ENCODE data around the gene INPP5A. TPM values are rescaled to one million over a fixed set of nuclear protein-coding genes. Genes with fewer than 3 reads are reported as not detected.

INPP5A gene
- total RNA-seq, 2 experiments from 2014 or later: 9.9 TPM

GRCh38 chr10:132826524-132827422, 289.2 kb downstream of the INPP5A start:
- ATAC-seq (no peak), DNase-seq (no peak)
- Mint-ChIP-seq H3K4me3 (no peak overlapping the region), H3K36me3 (ENCODE audit: low read depth) (peaks cover 3% of the 10 kb centered on the region), H3K27ac (no peak overlapping the region), H3K27me3 (ENCODE audit: low read depth) (no peaks in the 10 kb centered on the region), H3K4me1 (ENCODE audit: low read depth) (no peaks in the 10 kb centered on the region), H3K9me3 (ENCODE audit: insufficient read depth) (peaks cover 8% of the 10 kb centered on the region)
- ChIA-PET POLR2A (no interaction called here), CTCF (no interaction called here)

GRCh38 chr10:132827423-132827789, 289.8 kb downstream of the INPP5A start:
- DNase-seq (no peak), ATAC-seq (no peak)
- Mint-ChIP-seq H3K27ac (no peak overlapping the region), H3K9me3 (ENCODE audit: insufficient read depth) (peaks cover 8% of the 10 kb centered on the region), H3K4me3 (no peak overlapping the region), H3K27me3 (ENCODE audit: low read depth) (no peaks in the 10 kb centered on the region), H3K36me3 (ENCODE audit: low read depth) (peaks cover 3% of the 10 kb centered on the region), H3K4me1 (ENCODE audit: low read depth) (no peaks in the 10 kb centered on the region)
- ChIA-PET POLR2A (no interaction called here), CTCF (no interaction called here)

- Mint-ChIP-seq H3K9me3 (ENCODE audit: insufficient read depth) (peaks cover 8% of the 10 kb centered on the region), H3K4me1 (ENCODE audit: low read depth) (no peaks in the 10 kb centered on the region), H3K4me3 (no peak overlapping the region), H3K36me3 (ENCODE audit: low read depth) (peaks cover 3% of the 10 kb centered on the region), H3K27ac (no peak overlapping the region), H3K27me3 (ENCODE audit: low read depth) (no peaks in the 10 kb centered on the region)
- DNase-seq: no peak
- POLR2A ChIA-PET: no interaction called here
- CTCF ChIA-PET: no interaction called here
- no peak for ATAC-seq
Observed at GRCh38 chr10:132827861-132828539, 290.4 kb downstream of the INPP5A start.

GRCh38 chr10:132828681-132829080, 291.1 kb downstream of the INPP5A start:
- POLR2A ChIA-PET: no interaction called here
- H3K9me3 Mint-ChIP-seq (ENCODE audit: insufficient read depth): peaks cover 8% of the 10 kb centered on the region
- CTCF ChIA-PET: no interaction called here
- H3K36me3 Mint-ChIP-seq (ENCODE audit: low read depth): peaks cover 3% of the 10 kb centered on the region
- no peaks in the 10 kb centered on the region for H3K4me1 Mint-ChIP-seq (ENCODE audit: low read depth)
- H3K27me3 Mint-ChIP-seq (ENCODE audit: low read depth): no peaks in the 10 kb centered on the region
- DNase-seq: no peak
- ATAC-seq: no peak
- no peak overlapping the region for H3K4me3 Mint-ChIP-seq
- no peak overlapping the region for H3K27ac Mint-ChIP-seq

- H3K9me3 Mint-ChIP-seq (ENCODE audit: insufficient read depth): peaks cover 8% of the 10 kb centered on the region
- H3K27ac Mint-ChIP-seq: no peak overlapping the region
- H3K27me3 Mint-ChIP-seq (ENCODE audit: low read depth): no peaks in the 10 kb centered on the region
- POLR2A ChIA-PET: no interaction called here
- ATAC-seq (no peak), DNase-seq (no peak)
- CTCF ChIA-PET: no interaction called here
- H3K4me1 Mint-ChIP-seq (ENCODE audit: low read depth): no peaks in the 10 kb centered on the region
- H3K36me3 Mint-ChIP-seq (ENCODE audit: low read depth): peaks cover 3% of the 10 kb centered on the region
- H3K4me3 Mint-ChIP-seq: no peak overlapping the region
Observed at GRCh38 chr10:132829403-132829802, 291.8 kb downstream of the INPP5A start.

GRCh38 chr10:132832186-132832969, 294.8 kb downstream of the INPP5A start:
- no peaks in the 10 kb centered on the region for H3K36me3 Mint-ChIP-seq (ENCODE audit: low read depth)
- no peaks in the 10 kb centered on the region for H3K4me1 Mint-ChIP-seq (ENCODE audit: low read depth)
- ATAC-seq: no peak
- no peaks in the 10 kb centered on the region for H3K27me3 Mint-ChIP-seq (ENCODE audit: low read depth)
- CTCF ChIA-PET: no interaction called here
- no peak overlapping the region for H3K27ac Mint-ChIP-seq
- H3K4me3 Mint-ChIP-seq: no peak overlapping the region
- POLR2A ChIA-PET: interaction anchor here (0.6 kb wide), 1 partner anchor 64 kb away, joined by 4 read pairs; no protein-coding TSS in a partner anchor
- peak; percentile 13 for DNase-seq
- H3K9me3 Mint-ChIP-seq (ENCODE audit: insufficient read depth): peaks cover 8% of the 10 kb centered on the region

Other genes with a start within 250 kb of the INPP5A start
- gene STK32C, start 229.8 kb upstream of the INPP5A start, total RNA-seq: 10 to 100 TPM; 19.1 to 21.1 TPM
- 1 to 10 TPM; 3.3 to 3.8 TPM for gene LRRC27, start 205.6 kb upstream of the INPP5A start, total RNA-seq
- gene PWWP2B, start 140.6 kb upstream of the INPP5A start, total RNA-seq: 10 to 100 TPM; 15.0 to 15.7 TPM
- gene NKX6-2, start 248.4 kb downstream of the INPP5A start, total RNA-seq: not detected